GM12878 (cell line): ENCODE results near the gene KLC4. TPM values are rescaled to one million over a fixed set of nuclear protein-coding genes. Genes with fewer than 3 reads are reported as not detected.

Source experiments
- CHD2 ChIP-seq: IDR thresholded peaks from 2 replicates; pipeline ENCODE4 v1.6.1; 2011; ENCODE audit warnings: low read depth, low read length, improper control_type of control experiment, borderline replicate concordance
- CTCF ChIP-seq, 3 experiments: IDR thresholded peaks in 2 of 3; conservative IDR thresholded peaks in 1 of 3; 2 replicates each; pipeline ENCODE4 v1.5.1; 2011; ENCODE audit warnings: low read depth in 3 of 3, low read length in 3 of 3, mild to moderate bottlenecking in 3 of 3, control low read depth in 2 of 3, moderate library complexity in 2 of 3, inconsistent platforms in 1 of 3, mixed read lengths in 1 of 3; ENCODE audit not compliant: control insufficient read depth in 2 of 3, insufficient read depth in 1 of 3; ENCODE audit errors: extremely low read depth in 1 of 3
- EED ChIP-seq: sonication (generic); IDR thresholded peaks from 2 replicates; pipeline ENCODE4 v1.6.1; 2016; ENCODE audit warnings: antibody characterized with exemption, low read depth
- HDGF ChIP-seq: fragments of 450-650 bp; IDR thresholded peaks from 2 replicates; pipeline ENCODE4 v1.6.1; 2016; ENCODE audit warnings: antibody characterized with exemption
- PBX3 ChIP-seq: IDR thresholded peaks from 2 replicates; pipeline ENCODE4 v1.6.1; 2011; ENCODE audit warnings: mild to moderate bottlenecking, low read depth, low read length, moderate library complexity; ENCODE audit not compliant: insufficient replicate concordance
- TCF3 ChIP-seq: IDR thresholded peaks from 2 replicates; pipeline ENCODE4 v1.6.1; 2012; ENCODE audit warnings: low read depth, mild to moderate bottlenecking, low read length, borderline replicate concordance; ENCODE audit not compliant: insufficient read depth
- WRNIP1 ChIP-seq: IDR thresholded peaks from 2 replicates; pipeline ENCODE4 v1.6.1; 2011; ENCODE audit warnings: low read depth, low read length, improper control_type of control experiment, borderline replicate concordance
- ZBTB33 ChIP-seq: fragments of 450-650 bp; IDR thresholded peaks from 2 replicates; pipeline ENCODE4 v1.6.1; 2017; ENCODE audit warnings: mild to moderate bottlenecking
- polyA plus RNA-seq, 11 experiments: library from polyadenylated mRNA; depleted of rRNA in 4 of 11; unstranded in 6 of 11; stranded (reverse) in 5 of 11; fragments of >200 nt; fragmentation: Nextera tagmentation in 4 of 11; fragmentation: Illumina TruSeq in 1 of 11; extraction: Ambion mirVana in 4 of 11; extraction: Trizol in 1 of 11; gene quantifications; 1 replicate in 1 of 11; 2 replicates in 10 of 11; pipeline versions ENCODE4 v1.2.1 to v1.2.3, GENCODE V29; 2011 to 2016; ENCODE audit warnings: inconsistent platforms in 2 of 11, missing spikeins in 2 of 11, low read depth in 1 of 11
- total RNA-seq, 4 experiments: library from RNA; depleted of rRNA in 3 of 4; stranded (reverse); fragments of >200 nt in 3 of 4; fragmentation: Illumina TruSeq in 1 of 4; extraction: Trizol in 1 of 4; gene quantifications; 2 replicates each; pipeline versions ENCODE4 v1.2.1 to v1.2.3, GENCODE V29; 2013 to 2021

KLC4 gene
- total and polyA plus RNA-seq, 10 of the 15 experiments (the other 5 are each of a cell fraction or from before 2014, with no cell fraction given): 0.90 to 13.4 (median 6.9) TPM

- TF ChIP-seq PBX3 (no peak), CHD2 (no peak), CTCF (IDR thresholded peaks at IDR 0.05 in 2 of 3, conservative IDR thresholded peaks at IDR 0.05 in 1 of 3; ENCODE audit: control insufficient read depth in 2 of 3, extremely low read depth in 1 of 3, insufficient read depth in 1 of 3, low read depth in 3 of 3, low read length in 3 of 3) (no peak), EED (no peak), HDGF (no peak), ZBTB33 (no peak), TCF3 (no peak), WRNIP1 (no peak)
- TF ChIP-seq, all 136 proteins: peak for 0
These were observed 46.2 kb downstream of the KLC4 start (continued) for GRCh38 chr6:43105538-43106222.
